Neural cell (in vitro differentiated cells): ENCODE data around the gene PRAC2.

Experiments
- EZH2 ChIP-seq: fragments of 200-600, 300-800 bp; shearing (Covaris generic), sonication (generic); IDR thresholded peaks from 2 replicates; pipeline ENCODE4 v1.6.1; 2014; ENCODE audit warnings: antibody characterized with exemption, low read length, borderline replicate concordance, mild to moderate bottlenecking; ENCODE audit not compliant: insufficient read depth, poor library complexity, severe bottlenecking
- MXI1 ChIP-seq: fragments of 450-650 bp; conservative IDR thresholded peaks from 2 replicates; pipeline ENCODE4 v1.6.1; 2014; ENCODE audit warnings: antibody characterized with exemption, mild to moderate bottlenecking; ENCODE audit not compliant: poor library complexity, severe bottlenecking
- POLR2AphosphoS5 ChIP-seq: IDR thresholded peaks from 2 replicates; pipeline ENCODE4 v1.6.1; 2012
- TAF1 ChIP-seq: IDR thresholded peaks from 2 replicates; pipeline ENCODE4 v1.6.1; 2012; ENCODE audit warnings: low read depth
- TF ChIP-seq, protein P1 (sequence below): fragments of 450-650 bp; IDR thresholded peaks from 2 replicates; pipeline ENCODE4 v1.5.1; 2014; ENCODE audit warnings: antibody characterized with exemption, mild to moderate bottlenecking, moderate library complexity; ENCODE audit not compliant: poor library complexity, severe bottlenecking
- TF ChIP-seq, protein P2 (sequence below): IDR thresholded peaks from 2 replicates; pipeline ENCODE4 v1.6.1; 2012; ENCODE audit warnings: borderline replicate concordance

DNA sequence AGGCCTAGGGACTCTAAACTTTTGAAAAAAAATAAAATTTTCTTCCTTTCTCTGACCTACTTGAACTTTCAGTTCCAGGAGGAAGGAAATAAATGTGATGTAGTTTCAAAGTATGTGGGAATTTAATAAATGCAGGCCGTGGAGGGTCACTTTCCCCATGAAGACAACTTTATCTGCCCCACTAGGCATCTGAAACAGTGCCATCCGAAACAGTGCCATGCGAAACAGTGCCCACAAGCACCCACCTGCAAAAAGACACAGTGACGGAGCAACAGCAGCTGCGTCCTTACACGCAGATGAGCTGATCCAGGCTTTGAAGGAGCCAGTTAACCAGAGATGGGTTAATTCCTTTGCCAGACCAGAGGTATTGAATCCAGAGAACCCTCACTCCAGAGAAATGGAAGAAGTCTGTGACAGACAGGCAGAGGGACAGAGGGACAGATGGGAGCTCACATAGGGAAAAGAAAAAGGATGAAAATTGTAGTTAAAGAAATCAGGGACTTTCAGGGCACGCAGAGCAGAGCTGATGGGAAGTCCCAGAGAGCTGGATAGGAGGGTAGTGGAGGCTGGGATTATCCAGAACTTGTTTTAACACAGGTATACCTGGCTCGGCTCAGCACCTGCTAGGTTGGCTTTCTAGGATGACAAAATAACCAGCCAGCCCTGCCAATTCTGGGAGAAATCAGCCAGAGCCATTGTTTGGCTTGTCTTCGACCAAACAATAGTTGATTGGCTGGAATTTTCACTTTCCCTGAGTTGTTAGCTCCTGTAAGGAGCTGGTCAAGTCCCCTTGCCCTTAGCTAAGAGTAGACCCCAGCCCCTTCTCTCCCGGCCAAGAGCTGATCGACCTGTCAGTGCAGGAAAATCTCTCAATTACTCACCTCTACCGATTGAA, 22.6 kb downstream of the PRAC2 start:
- TF ChIP-seq, protein P1, sequence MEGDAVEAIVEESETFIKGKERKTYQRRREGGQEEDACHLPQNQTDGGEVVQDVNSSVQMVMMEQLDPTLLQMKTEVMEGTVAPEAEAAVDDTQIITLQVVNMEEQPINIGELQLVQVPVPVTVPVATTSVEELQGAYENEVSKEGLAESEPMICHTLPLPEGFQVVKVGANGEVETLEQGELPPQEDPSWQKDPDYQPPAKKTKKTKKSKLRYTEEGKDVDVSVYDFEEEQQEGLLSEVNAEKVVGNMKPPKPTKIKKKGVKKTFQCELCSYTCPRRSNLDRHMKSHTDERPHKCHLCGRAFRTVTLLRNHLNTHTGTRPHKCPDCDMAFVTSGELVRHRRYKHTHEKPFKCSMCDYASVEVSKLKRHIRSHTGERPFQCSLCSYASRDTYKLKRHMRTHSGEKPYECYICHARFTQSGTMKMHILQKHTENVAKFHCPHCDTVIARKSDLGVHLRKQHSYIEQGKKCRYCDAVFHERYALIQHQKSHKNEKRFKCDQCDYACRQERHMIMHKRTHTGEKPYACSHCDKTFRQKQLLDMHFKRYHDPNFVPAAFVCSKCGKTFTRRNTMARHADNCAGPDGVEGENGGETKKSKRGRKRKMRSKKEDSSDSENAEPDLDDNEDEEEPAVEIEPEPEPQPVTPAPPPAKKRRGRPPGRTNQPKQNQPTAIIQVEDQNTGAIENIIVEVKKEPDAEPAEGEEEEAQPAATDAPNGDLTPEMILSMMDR = no peak
- no peak for TF ChIP-seq EZH2
- TF ChIP-seq, protein P2, sequence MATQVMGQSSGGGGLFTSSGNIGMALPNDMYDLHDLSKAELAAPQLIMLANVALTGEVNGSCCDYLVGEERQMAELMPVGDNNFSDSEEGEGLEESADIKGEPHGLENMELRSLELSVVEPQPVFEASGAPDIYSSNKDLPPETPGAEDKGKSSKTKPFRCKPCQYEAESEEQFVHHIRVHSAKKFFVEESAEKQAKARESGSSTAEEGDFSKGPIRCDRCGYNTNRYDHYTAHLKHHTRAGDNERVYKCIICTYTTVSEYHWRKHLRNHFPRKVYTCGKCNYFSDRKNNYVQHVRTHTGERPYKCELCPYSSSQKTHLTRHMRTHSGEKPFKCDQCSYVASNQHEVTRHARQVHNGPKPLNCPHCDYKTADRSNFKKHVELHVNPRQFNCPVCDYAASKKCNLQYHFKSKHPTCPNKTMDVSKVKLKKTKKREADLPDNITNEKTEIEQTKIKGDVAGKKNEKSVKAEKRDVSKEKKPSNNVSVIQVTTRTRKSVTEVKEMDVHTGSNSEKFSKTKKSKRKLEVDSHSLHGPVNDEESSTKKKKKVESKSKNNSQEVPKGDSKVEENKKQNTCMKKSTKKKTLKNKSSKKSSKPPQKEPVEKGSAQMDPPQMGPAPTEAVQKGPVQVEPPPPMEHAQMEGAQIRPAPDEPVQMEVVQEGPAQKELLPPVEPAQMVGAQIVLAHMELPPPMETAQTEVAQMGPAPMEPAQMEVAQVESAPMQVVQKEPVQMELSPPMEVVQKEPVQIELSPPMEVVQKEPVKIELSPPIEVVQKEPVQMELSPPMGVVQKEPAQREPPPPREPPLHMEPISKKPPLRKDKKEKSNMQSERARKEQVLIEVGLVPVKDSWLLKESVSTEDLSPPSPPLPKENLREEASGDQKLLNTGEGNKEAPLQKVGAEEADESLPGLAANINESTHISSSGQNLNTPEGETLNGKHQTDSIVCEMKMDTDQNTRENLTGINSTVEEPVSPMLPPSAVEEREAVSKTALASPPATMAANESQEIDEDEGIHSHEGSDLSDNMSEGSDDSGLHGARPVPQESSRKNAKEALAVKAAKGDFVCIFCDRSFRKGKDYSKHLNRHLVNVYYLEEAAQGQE = no peak
- TF ChIP-seq POLR2AphosphoS5 = no peak
- TF ChIP-seq TAF1 = no peak
- no peak for TF ChIP-seq MXI1
